ENCODE measurements around the gene SOX15.
A peak's percentile ranks its signal among the peaks of the same experiment; 100 is the strongest.
"Not testable (repeated sequence)": the region's sequence is repeated elsewhere in the genome, so short reads cannot be mapped to it uniquely, and the experiment has no call there.

The SOX15 gene

DNA sequence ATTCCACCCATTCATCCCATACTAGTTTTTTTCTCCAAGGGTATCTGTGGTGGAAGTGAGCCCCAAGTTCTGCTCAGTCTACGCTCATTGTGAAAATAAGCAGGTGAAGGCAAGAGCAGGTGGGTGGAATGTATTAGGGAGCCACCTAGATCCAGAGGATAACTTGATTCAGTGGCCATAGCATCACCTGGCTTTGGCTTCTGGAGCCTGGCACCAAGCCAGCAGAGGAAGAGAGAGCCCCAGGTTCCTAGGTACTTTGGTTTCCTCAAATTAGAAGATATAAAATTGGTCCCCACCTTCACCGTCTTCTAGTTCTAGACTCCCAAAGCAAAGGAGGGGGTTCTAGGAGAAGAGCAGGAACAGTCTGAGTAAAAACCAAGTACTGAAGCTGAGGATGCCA is 20.7 kb upstream of the SOX15 start:
- no peak for DNase-seq (ENCODE audit: low read depth)

DNA sequence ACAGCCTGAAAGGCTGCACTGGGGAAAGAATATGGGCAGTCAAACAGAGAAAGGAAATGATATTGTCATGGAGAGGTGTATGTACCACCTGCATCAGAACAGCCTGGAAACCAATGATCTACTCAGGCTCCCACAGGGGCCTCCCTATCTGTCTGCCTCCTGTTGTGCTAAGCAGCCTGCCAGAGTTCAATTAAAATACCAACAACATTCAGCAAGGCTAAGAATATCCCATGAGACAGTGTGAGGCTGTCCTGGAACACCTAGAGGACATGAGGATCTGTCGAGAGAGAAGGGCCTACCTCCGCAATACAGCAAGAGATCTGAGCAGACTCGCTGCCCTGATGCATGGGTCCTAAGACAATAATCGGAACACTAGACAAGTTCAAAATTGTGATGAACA is 16.4 kb upstream of the SOX15 start:
- DNase-seq (ENCODE audit: low read depth) = no peak

- DNase-seq (ENCODE audit: low read depth) = not testable (repeated sequence)
These were observed 7.7 kb upstream of the SOX15 start for GRCh38 chr17:7597561-7597960.

- DNase-seq (ENCODE audit: low read depth) = no peak
These were observed 3.4 kb upstream of the SOX15 start for GRCh38 chr17:7593296-7593695.

- DNase-seq (ENCODE audit: low read depth) = no peak
These were observed 2.6 kb upstream of the SOX15 start for GRCh38 chr17:7592422-7593021.

DNA sequence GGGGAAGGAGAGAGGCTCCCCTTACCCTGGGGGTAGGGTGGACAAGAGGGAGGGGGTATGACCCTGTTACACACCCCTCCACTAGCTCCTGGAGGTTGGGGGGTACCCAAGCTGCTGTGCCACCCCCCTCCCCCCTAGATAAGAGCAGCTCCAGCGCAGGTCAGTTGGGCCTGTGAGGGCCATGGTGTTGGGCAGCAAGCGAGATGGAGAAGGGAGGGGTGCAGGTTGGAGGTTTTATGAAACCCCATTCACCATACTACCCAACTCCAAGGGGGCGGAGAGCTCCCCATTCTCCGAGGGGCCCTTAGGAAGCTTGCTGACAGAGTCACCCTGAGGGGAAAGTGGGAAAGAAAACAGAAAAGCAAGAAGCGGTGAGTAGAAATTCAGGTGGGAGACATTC is 1.7 kb upstream of the SOX15 start:
- no peak for DNase-seq (ENCODE audit: low read depth)

DNA sequence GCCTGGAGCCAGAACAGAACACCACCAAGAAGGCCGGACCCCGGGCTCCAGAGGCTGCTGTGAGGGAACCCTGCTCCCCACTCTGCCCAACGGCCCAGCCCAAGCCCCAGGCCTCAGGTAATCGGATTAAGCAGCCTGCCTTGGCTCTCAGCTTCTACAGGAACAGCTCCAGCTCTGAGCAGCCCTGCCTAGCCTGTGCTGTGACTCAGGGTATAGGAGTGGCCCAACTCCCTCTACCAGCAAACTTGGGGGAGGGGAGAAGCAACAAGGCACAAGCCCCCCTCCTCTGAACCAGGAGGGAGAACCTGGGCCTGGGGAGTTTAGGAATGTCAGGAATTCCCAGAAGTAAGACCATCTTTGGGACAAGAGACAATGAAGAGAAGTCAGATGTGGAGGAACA is 849 bp upstream of the SOX15 start:
- DNase-seq (ENCODE audit: low read depth) = no peak

DNA sequence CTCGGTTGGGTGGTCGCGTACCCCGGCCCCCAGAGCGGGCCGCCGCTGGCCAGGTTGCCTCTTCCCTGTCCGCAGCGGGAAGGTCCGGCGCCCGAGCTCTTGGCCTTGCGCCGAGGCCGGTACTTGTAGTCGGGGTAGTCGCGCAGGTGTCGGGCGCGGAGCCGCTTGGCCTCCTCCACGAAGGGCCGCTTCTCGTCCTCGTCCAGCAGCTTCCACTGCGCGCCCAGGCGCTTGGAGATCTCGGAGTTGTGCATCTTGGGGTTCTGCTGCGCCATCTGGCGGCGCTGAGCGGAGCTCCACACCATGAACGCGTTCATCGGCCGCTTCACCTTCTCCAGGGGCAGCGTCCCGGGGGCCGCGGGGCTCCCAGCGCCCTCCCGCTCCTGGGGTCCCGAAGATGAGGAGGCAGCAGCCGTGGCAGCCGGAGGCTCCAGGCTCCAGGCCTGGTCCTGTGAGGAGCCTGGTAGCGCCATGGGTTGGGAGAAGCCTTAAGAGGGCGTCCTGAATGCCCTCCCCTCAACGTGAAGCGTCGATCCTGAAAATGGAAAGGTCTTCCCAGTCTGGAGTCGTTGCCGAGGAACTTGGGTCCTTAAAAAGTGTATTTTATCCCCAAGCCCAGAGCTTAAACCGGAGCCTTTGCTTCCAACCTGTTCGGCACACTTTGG is 558 bp downstream of the SOX15 start:
- no peak for DNase-seq (ENCODE audit: low read depth)

GRCh38 chr17:7588553-7589203 is 1.2 kb downstream of the SOX15 start:
- no peak for DNase-seq (ENCODE audit: low read depth)

DNA sequence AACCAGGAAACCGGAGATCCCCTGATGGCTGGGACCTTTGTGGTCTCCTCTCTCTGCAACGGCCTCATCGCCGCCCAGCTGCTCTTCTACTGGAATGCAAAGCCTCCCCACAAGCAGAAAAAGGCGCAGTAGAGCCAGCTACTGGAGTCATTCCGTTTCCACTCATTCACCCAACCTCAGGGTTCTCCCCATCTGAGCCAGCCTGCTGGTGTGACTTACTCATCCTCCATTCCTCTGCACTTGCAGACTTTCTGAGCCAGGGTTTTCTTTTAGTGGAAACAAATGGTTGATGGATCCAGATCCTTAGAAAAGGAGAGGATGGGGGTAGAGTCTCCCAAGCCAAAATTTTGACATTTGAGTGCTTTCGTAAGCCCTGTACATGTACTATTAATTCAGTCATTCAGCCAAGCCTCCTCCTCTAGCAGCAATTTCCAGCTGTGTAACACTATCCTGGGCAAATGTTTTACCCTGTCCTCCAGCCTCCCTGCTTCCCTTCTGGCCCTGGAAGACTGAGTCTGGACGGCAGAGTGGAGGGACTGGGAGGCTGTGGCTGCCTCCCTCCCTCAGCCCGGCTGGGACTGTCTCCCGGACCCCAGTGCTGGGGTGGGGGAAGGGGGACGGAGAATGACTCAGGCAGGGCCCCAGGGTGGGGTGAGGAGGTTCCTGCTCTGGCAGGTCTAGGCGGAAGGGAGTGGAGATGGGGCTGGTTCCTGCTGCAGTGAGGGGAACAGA is 2.3 kb downstream of the SOX15 start:
- DNase-seq (ENCODE audit: low read depth) = peak; percentile 84

DNA sequence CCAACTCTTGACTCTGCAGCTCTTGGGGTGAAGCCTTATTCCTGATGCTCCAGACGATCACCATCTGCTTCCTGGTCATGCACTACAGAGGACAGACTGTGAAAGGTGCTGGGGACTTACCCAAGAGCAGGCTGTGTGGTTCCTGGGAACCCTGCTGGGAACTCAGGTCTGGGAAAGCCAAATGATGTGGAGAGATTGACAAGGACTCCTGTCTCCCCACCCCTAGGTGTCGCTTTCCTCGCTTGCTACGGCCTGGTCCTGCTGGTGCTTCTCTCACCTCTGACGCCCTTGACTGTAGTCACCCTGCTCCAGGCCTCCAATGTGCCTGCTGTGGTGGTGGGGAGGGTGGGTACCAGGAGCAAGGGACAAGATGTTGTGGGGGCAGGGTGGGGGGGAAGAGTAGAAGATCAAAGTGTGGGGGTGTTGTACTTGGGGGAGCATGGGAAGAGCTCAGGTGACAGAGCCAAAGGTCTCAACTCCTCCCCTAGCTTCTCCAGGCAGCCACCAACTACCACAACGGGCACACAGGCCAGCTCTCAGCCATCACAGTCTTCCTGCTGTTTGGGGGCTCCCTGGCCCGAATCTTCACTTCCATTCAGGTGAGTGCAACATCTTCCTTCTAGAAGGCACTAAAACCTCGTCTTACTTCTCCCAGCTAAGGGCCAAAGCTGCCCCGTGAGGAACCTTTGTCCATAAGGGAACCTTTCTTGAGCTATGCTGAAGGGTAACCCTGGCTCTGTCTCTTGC is 3.0 kb downstream of the SOX15 start:
- no peak for DNase-seq (ENCODE audit: low read depth)

DNA sequence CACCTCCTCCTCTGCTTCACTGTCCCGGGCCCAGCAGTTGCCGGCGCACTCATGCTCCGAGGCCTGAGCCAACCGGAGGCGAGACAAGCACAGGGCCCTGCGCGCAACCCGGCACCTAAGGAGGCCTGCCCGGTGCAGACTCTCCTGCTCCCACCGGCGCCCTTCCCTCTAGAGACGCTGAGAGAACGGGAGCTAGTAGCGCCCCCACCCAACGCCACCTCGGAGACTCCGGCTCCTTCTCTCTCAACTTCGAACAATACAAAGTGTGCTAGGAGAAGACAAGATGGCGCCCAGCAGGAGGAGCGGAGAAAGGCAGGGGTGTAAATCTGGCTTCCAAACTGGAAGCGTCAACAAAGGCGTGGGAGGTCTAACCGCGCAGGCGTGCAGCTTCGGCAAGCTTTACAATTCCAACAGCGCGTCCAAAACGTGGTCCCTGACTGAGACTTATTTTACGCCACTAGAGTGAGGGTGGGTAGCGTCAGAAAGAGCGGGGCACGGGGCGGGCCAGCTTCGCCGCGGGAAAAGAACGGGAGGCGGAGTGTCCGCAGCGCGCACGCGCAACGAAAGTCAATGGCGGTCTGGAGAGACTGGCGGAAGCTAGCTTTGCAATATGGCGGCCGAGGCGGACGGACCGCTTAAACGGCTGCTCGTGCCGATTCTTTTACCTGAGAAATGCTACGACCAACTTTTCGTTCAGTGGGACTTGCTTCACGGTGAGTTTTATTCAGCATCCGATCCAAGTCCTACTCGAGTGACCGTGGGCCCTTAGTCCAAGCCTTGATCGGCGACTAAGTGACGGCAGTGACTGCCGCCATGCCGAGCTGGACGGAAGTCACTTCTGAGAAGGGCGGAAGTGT is 6.4 kb downstream of the SOX15 start, which contains the start of gene MPDU1:
MPDU1 (plus strand) TSS at position 600 of the 857 bp plus-strand sequence; CDS start at position 611, 11 bp downstream.
- DNase-seq (ENCODE audit: low read depth) = peak; percentile 95

DNA sequence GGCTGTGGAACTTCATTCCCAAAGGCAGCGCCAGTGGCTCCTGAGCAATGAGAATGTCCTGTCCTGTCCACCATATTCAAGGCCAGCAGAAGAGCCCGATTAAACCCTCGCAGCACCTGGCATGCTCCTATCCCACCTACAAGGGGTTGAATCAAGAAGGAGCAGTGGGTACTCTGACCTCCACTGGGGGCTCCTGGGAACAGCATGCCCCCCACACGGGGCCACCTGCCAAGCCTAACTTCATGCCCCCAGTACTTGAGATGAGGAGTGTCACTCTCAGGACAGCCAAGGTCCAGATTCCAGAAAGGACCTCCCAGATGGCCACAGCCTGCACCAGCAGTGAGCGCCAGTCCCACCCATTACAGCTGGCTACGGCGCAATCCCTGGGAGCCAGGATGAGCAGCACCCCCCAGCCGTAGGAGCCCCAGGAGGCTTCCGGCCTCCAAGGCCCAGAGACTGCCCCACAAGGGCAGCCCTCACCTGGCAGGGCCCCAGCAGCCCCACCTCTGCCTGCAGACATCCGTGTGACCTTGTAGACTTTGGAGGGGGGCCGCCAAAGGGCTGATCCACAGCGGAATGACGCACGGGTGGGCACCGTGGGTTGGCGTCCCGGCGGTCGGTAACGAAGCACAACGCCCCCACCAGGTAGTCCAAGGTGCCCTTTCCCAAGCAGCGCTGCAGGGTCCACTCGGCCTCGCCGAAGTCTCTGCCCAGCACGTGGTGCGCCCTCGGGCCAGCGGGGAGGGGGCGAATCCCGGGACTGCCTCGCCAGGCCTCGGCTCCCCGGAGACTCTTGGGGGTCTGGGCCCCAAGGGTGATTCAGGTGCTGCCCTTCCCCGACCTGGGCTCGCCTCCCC is 7.3 kb downstream of the SOX15 start:
- DNase-seq (ENCODE audit: low read depth) = no peak

DNA sequence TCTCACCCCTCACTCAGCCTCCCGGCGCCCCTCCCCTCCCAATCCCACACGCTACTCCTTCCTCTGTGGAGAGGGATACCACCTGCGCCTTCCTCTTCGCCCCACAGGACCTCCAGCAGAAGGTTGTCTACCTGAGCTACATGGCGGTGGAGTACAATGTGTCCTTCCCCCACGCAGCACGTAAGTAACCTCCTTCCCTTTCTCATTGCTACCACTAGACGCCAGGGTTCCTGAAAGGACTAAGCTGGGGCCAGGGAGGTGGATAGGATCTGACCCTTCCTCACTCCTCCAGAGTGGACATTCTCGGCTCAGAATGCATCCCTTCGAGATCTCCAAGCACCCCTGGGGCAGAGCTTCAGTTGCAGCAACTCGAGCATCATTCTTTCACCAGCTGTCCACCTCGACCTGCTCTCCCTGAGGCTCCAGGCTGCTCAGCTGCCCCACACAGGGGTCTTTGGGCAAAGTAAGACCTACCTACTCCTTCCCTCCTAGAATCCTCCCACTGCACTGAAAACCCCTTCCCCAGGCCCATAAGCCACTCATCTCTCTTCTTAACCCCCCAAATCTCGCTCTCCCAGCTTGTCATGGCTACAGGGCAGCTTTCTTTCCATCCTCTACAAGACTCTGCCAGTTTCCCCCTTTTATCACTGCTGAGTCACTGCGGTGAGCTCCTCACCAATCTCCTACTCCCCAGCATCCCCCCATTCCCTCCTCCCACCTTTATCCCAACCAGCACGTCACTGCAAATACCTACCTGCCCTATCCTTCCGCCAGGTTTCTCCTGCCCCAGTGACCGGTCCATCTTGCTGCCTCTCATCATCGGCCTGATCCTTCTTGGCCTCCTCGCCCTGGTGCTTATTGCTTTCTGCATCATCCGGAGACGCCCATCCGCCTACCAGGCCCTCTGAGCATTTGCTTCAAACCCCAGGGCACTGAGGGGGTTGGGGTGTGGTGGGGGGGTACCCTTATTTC is 9.0 kb downstream of the SOX15 start:
- no peak for DNase-seq (ENCODE audit: low read depth)

- no peak for DNase-seq (ENCODE audit: low read depth)
These were observed 9.9 kb downstream of the SOX15 start for GRCh38 chr17:7579834-7580603.

DNA sequence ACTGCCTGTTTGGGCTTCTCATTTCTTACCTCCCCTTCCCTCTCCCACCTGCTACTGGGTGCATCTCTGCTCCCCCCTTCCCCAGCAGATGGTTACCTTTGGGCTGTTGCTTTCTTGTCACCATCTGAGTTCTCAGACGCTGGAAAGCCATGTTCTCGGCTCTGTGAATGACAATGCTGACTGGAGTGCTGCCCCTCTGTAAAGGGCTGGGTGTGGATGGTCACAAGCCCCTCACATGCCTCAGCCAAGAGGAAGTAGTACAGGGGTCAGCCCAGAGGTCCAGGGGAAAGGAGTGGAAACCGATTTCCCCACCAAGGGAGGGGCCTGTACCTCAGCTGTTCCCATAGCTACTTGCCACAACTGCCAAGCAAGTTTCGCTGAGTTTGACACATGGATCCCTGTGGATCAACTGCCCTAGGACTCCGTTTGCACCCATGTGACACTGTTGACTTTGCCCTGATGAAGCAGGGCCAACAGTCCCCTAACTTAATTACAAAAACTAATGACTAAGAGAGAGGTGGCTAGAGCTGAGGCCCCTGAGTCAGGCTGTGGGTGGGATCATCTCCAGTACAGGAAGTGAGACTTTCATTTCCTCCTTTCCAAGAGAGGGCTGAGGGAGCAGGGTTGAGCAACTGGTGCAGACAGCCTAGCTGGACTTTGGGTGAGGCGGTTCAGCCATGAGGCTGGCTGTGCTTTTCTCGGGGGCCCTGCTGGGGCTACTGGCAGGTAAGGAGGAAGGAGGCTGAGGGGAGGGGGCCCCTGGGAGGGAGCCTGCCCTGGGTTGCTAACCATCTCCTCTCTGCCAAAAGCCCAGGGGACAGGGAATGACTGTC is 10.7 kb downstream of the SOX15 start, which contains the start of gene CD68:
CD68 (plus strand) TSS at position 638 of the 833 bp plus-strand sequence; CDS start at position 678, 40 bp downstream.
- DNase-seq (ENCODE audit: low read depth) = peak; percentile 96
